Activated effector memory CD4-positive, alpha-beta T cell treated with anti-CD3 and anti-CD28 coated beads, Interleukin-2, amount 50 U/mL, for 16 hours (primary cell): ENCODE results near the gene ZFP62.
"Not testable (repeated sequence)": the region's sequence is repeated elsewhere in the genome, so short reads cannot be mapped to it uniquely, and the experiment has no call there.

ENCODE experiments used
- DNase-seq: peaks from one replicate; pipeline ENCODE4 v3.0.0-alpha.2; 2020

Gene ZFP62

GRCh38 chr5:180828756-180829531, 32.1 kb downstream of the ZFP62 start:
- DNase-seq, result not testable (repeated sequence)

GRCh38 chr5:180827374-180827773, 33.7 kb downstream of the ZFP62 start:
- not testable (repeated sequence) for DNase-seq

GRCh38 chr5:180825768-180826525, 35.1 kb downstream of the ZFP62 start:
- DNase-seq, result no peak

GRCh38 chr5:180824630-180825476, 36.2 kb downstream of the ZFP62 start:
- DNase-seq, result no peak

- no peak for DNase-seq
Measured at GRCh38 chr5:180823940-180824629, 37.0 kb downstream of the ZFP62 start.

GRCh38 chr5:180823346-180823745, 37.7 kb downstream of the ZFP62 start:
- no peak for DNase-seq

GRCh38 chr5:180821538-180821937, 39.5 kb downstream of the ZFP62 start:
- no peak for DNase-seq

GRCh38 chr5:180820788-180821321, 40.2 kb downstream of the ZFP62 start:
- DNase-seq, result no peak

- no peak for DNase-seq
Measured at GRCh38 chr5:180818677-180819341, 42.3 kb downstream of the ZFP62 start.

GRCh38 chr5:180817893-180818674, 43.0 kb downstream of the ZFP62 start:
- no peak for DNase-seq

- DNase-seq, result no peak
Measured at GRCh38 chr5:180816608-180817534, 44.2 kb downstream of the ZFP62 start.

GRCh38 chr5:180815293-180815917, 45.7 kb downstream of the ZFP62 start:
- DNase-seq, result no peak

- DNase-seq, result no peak
Measured at GRCh38 chr5:180813420-180813819, 47.7 kb downstream of the ZFP62 start.

- DNase-seq, result no peak
Measured at GRCh38 chr5:180811623-180812124, 49.4 kb downstream of the ZFP62 start.

GRCh38 chr5:180810959-180811622, 50.0 kb downstream of the ZFP62 start:
- DNase-seq, result no peak

- DNase-seq, result peak; percentile 98
Measured at GRCh38 chr5:180810210-180810958, 50.7 kb downstream of the ZFP62 start.

- peak; percentile 94 for DNase-seq
Measured at GRCh38 chr5:180809403-180810209, 51.5 kb downstream of the ZFP62 start.
